ENCODE measurements around the gene ZC3H15.
"Not testable (repeated sequence)": the region's sequence is repeated elsewhere in the genome, so short reads cannot be mapped to it uniquely, and the experiment has no call there.

Gene ZC3H15

DNA sequence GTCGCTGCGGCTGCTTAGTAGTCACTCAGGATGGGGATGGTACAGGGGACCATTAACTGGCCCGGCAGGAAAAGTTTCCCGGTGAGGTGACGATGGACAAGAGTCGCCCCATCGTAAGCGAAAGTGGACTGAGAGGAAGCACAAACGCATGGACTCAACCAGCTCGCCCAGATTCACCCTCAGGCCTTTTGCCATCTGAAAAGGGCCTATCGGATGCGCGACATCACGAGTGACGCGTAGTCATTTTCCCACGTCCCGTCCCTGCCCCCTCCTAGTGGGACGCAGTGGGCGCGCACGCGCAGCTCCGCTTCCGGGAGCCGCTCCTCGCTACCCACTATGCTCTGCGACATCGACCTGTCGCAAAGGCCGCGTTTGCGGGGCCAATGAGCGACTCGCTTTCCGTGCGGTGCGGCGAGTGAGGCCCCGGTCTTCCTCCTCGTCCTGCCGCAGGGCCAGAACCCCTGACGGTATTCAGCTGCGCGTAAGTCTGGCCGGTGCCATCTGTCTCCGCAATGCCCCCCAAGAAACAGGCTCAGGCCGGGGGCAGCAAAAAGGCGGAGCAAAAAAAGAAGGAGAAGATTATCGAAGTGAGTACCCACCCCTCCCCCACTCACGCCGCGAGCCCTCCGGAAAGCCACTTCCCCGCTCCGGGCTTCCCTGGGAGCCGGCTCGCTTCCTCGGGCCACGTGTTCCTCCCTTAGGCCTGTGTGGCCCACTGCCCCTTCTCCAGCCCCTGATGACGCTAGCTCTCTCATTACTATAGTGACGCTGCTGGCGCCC is at the start of gene ZC3H15:
Gene ZC3H15 (plus strand): TSS at position 390 of the 780 bp plus-strand sequence. CDS start 123 bp downstream, at position 513.
- peak; percentile 50 to 71 for DNase-seq

GRCh38 chr2:186437719-186438118 is 48.3 kb upstream of the ZC3H15 start:
- no peak for DNase-seq

DNA sequence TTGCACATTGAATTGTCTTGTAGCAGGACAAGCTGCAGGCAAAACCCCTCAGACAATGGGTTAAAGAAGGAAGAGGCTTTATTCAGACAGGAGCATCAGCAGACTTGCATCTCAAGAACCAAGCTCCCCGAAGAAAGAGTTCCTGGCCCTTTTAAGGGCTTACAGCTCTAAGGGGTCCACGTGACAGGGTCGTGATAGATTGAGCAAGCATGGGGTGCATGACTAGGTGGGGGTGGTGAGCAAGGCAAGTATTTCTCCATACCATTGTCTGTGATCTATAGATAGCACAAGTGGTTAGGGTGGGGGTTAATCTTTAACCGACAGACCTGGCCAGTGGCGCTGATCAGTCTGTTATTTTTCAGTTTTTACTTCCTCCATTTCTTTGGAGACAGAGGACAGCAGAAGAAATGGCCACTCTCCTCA is 46.4 kb upstream of the ZC3H15 start:
- not testable (repeated sequence) for DNase-seq

- no peak for DNase-seq
Measured at GRCh38 chr2:186440506-186440905, 45.6 kb upstream of the ZC3H15 start.

DNA sequence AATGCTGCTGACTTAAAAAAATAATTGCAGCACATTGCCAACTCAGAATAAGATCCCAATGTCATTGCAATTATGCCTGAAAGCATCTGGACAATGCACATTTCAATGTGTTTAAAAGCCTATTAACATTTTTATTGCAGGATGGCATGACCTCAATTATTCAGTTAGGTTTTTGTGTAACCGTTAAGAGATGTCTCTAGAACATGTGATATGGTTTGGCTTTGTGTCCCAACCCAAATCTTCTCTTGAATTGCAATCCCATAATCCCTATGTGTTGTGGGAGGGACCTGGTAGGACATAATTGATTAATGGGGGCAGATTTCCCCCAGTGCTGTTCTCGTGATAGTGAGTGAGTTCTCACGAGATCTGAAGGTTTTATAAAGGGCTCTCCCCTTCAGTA is 43.2 kb upstream of the ZC3H15 start:
- no peak for DNase-seq

- no peak for DNase-seq
Measured at GRCh38 chr2:186443851-186444250, 42.2 kb upstream of the ZC3H15 start.

DNA sequence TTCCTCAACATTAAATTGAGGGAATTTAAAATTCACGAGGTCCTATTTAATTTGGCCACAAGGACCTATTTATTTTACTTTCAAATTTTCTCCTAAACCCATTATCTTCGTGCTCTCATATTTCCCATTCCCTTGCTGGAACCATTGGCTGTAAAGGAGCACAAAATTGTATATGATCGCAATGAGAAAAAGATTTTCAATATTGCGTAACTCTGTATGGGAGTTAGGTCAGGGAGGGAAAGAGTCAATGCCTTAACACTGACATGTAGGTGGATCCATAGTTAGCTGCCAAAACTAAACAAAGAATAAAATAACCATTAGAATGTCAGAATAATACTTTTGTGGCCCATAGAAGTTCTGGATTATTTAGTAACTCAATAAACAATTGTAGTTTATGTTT is 40.6 kb upstream of the ZC3H15 start:
- no peak for DNase-seq

DNA sequence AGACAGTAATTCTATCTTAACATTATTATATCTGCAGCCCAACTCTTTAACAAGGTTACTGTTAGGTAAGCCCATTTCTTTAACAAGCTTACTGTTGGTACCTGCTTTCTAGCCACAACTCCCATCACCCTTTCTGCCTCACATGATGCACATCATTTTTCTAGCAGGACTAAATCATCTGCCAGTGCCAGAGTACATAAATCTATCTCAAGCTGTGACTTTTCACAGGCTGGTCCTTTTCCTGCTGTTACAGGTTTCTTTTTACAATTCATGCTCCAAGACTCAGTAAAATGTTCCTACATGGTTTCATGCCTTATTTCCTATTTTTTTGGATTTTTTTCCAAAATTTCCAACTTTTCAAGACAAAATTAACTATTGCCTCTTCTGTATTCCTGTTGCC is 30.4 kb upstream of the ZC3H15 start:
- no peak for DNase-seq

DNA sequence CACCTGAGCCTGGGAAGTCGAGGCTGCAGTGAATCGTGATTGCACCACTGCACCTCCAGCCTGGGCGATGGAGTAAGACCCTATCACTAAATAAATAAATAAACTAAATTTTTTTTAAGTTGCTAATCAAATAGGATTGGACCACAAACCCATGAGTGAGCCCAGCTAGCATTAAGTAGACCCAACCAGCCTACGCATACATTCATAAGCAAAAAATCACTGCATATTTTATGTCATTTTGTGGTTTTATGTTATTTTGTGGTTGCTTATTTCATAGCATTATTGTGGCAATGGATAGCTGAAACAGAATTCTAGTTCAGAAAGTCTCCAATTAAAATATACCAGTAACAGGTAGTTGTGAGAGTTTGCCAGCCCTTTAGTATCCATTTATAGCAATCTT is 29.1 kb upstream of the ZC3H15 start:
- no peak for DNase-seq

DNA sequence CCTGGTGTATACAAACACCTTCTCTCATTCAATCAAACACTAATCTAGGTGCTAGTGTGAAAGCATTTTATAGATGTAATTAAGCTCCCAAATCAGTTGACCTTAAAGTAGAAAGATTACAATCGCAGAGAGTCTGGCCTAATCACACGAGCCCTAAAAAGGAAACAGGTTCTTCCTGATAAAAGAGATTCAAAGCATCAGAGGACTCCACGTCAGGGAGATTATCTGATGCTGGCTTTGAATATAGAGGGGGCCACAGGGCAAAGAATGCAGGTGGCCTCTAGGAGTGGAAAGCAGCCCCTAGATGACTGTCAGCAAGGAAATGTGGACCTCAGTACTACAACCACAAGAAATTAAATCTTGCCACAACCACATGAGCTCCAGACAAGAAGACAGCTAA is 28.2 kb upstream of the ZC3H15 start:
- no peak for DNase-seq

DNA sequence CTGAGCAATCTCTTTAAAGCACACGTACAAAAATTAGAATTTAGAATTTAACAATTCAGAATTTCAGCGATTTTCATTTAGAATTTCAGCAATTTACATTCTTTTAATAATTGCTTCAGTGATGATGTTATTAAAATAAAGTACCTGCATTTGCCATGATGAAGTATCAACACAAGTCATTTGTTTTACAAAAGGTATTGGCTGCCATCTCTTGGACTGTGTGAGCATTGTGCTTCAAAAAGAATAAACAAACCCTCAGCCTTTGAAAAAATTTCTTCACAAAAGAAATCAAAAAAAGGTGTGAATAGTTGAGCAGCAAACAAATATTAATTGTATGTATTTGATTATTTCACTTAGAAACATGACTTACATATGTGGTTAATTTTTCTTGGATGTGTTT is 27.1 kb upstream of the ZC3H15 start:
- DNase-seq, result no peak

- DNase-seq, result no peak
Measured at GRCh38 chr2:186460465-186460864, 25.6 kb upstream of the ZC3H15 start.

GRCh38 chr2:186466743-186467142 is 19.3 kb upstream of the ZC3H15 start:
- DNase-seq, result no peak

- no peak for DNase-seq
Measured at GRCh38 chr2:186467421-186467820, 18.6 kb upstream of the ZC3H15 start.

DNA sequence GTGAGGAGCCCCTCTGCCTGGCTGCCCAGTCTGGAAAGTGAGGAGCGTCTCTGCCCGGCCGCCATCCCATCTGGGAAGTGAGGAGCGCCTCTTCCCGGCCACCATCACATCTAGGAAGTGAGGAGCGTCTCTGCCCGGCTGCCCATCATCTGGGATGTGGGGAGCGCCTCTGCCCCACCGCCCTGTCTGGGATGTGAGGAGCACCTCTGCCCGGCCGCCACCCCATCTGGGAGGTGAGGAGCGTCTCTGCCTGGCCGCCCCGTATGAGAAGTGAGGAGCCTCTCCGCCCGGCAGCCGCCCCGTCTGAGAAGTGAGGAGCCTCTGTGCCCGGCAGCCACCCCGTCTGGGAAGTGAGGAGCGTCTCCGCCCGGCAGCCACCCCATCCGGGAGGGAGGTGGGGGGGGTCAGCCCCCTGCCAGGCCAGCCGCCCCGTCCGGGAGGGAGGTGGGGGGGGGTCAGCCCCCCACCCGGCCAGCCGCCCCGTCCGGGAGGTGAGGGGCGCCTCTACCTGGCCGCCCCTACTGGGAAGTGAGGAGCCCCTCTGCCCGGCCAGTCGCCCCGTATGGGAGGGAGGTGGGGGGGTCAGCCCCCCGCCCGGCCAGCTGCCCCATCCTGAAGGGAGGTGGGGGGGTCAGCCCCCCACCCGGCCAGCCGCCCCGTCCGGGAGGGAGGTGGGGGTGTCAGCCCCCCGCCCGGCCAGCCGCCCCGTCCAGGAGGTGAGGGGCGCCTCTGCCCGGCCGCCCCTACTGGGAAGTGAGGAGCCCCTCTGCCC is 13.2 kb upstream of the ZC3H15 start:
- DNase-seq, result not testable (repeated sequence)

DNA sequence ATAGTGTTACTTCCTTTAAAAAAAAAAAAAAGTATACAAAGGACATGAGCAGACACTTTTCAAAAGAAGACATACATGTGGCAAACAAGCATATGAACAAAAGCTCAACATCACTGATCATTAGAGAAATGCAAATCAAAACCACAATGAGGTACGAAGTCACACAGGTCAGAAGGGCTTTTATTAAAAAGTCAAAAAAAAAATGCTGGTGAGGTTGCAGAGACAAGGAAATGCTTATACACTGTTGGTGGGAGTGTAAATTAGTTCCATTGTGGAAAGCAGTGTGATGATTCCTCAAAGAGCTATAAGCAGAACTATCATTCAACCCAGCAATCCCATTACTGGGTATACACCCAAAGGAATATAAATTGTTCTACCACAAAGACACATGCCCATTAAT is 11.8 kb upstream of the ZC3H15 start:
- not testable (repeated sequence) for DNase-seq

GRCh38 chr2:186477790-186478189 is 8.3 kb upstream of the ZC3H15 start:
- no peak for DNase-seq

DNA sequence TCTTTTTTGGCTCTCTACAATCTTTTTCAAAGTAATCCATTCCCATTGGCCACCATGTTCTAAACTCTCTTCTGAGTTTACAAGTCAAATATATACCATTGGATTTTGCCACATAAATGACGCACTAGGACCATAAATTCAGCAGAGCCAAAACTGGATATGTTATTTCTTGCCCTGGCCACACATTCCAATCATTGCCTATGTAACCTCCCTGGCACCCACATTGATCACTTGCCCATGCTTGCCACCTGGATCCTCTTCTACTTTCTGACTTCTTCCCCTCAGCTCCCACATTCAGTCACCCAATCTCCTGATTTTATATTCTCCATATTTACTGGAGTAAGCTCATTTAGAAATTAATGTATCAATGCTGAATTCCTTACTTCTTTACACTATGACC is 5.1 kb upstream of the ZC3H15 start:
- DNase-seq, result no peak

DNA sequence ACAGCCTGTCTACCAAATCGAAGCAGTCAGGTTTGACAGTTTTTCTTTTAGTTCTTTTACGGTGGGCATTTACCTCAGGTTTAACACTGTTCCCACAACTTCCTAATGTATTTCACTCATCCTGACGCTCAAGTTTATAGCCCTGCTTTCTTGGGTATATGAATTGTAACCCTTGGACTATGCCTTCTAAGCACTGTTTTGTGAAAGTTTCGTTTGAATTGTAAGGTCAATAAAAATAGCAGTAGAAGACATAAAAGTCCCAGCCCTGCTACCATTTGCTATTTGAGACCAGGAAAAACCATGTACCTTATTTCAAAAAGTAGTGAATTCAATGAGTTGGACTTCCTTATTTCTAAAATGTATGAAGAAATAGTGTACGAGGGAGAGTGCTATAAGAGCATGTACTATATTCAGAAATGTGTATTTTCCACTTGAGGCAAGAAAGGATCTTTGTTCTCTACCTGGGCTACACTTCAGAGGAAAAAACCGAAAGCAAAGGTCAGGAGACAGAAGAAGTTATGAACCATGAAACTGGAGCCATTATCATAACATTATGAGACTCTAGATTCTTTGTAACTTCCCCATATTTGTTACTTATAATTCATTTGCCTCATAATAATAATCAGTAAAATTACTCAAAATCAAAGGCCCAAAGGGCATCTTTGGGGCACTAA is 1.9 kb upstream of the ZC3H15 start:
- DNase-seq, result no peak

GRCh38 chr2:186485576-186485870 is 537 bp upstream of the ZC3H15 start:
- DNase-seq, result no peak

DNA sequence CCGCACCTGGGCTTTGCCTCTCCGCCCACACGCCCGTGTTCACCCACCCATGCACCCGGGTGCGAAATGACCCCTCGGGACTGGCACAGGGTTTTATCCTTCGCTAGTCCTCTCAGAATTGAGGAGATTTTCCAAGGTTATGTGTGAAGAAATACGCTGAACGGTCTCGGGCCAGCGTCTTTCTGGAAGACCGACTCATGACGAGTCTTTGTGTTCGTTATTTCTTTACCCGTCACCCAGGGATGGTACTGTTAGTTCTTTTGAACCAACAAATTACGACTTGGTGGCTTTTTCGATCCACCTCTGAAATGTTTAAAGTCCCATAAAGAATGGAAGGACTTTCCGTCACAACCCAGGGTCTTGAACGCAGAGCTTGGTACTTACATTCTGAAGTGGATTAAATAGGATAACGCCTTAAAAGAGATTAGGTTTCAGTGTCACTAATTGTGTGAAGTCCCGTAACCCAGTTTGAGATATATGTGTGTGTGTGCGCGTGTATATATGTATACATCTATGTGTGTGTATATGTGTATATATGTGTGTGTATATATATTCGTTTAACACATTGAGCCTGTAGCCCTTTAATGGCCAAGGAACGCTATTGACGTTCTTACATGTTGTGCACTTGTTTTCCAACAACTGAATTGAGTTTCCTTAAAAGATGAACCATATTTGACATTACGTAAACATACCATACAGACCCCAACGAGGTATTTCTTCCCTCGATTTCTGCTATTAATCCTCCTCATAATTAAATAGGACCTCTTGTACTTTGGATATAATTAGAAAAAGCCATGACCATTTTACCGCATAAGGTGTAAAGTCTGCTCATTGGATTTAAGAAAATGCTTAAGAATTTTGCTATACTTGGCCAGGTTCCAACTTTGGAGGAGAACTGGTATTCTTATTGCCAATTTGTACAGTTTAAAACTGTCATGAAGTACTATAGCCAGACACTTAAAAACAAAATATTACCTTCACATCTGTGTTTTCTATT is 889 bp downstream of the ZC3H15 start:
- no peak for DNase-seq

DNA sequence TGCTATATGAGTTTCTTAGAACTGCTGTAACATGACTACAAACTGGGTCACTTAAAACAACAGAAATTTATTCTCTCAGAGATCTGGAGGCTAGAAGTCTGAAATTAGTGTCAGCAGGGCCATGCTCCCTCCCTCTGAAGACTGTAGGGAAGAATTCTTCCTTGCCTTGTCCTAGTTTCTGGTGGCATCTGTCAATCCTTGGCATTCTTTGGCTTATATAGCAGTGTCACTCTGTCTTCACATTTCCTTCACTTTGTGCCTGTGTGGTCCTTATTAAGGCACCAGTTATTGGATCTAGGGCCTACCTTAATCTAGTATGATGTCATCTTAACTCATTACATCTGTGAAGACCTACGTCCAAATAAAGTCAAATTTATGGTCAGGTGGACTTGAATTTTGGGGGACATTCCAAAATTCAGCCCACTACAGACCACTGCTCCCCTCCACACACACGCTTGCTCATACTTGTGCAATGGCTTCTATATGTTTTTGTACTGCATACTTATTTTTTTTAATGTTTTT is 7.6 kb downstream of the ZC3H15 start:
- no peak for DNase-seq
